Measurements from ENCODE around the gene NEK8.

Gene NEK8

DNA sequence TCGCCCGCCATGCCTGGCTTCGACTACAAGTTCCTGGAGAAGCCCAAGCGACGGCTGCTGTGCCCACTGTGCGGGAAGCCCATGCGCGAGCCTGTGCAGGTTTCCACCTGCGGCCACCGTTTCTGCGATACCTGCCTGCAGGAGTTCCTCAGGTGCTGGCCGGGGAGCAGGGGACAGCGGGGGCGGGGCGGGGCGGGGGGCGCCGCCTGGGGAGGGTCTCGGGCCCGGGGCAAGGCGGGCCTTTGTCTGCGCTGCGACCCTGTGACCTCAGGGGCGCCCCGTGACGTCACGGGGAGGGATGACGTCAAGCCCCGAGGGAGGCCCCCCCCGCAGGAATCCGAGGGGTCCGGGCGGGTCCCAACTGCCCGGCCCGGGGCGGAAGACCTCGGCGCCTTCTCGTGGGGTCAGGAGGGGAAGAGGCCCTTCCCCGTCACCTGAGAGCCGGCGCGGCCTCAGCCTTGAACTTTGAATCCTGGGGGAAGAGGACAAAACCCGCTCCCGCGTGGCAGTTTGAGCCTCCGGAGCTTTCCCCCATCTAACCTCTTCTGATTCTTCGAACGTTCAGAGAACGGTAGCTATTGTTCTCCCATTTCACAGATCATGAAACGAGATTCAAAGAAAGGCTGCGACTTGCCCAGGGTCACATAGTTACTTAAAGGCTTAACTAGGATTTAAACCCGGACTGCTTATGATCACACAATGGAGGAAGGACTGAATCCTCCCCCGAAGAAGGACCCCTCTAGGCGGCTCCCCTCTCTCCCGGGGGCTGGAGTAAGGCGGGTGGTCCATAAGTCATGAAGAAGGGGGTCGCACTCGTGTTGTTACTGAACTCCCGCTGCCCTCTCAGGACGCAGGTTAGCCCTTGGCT, 15.8 kb downstream of the NEK8 start:
- peak in 34 of 56 donors; percentile 25 to 76 (median 56) for DNase-seq

- peak in 54 of 56 donors; percentile 47 to 98 (median 87) for DNase-seq
These were observed 16.6 kb downstream of the NEK8 start for GRCh38 chr17:28744972-28745785.

DNA sequence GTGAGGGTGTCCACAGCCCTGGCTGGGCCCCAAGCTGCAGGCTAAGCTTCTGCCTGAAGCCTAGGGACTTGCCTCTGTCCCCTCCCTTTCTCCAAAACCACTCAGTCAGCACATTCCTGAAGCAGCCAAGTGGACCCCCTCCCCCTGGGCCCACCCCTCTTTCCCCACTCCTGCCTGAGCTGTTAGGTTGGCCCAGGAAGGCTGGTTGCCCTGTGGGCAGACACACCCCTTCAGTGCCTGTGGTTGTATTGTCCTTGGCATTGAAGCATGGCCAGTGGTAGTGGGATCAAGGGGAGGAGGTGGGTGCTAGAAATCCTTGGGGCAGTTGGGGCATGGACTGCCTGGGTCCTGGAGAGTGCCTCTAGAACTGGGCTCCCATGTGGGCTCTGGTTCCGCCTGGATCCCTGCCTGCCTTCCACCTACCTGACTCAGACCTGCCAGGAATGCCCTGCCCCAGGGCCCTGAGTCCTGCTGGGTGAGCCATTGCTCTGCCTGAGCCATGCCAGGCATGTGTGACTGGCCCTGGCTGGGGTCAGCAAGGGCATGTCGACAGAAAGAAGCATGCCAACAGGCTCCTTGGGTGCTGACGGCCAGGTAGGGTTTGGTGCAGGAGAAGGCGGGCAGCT, 17.3 kb downstream of the NEK8 start:
- DNase-seq = peak in 2 of 56 donors; percentile 27 to 62

DNA sequence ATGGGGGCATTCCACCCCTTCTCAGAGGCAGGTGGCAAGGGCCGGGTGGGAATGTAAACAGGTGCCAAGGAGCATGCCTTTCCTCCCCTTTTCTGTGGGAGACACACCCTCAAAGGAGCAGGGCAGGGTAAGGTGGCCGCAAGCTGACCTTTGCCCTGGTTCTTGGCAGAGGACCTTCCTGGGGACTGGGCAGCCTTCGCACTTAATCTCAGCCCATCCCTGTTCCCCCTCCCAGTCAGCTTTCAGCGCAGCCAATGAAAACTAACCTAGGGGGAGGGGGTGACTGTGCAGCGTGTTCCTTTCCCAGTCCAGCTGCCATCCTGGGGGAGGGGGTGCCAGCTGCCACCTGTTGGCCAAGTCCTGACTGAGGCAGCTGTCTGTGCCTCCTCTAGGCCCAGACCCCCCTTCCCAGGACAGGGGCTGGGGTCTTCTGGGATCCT, 18.0 kb downstream of the NEK8 start:
- peak in 44 of 56 donors; percentile 11 to 81 (median 62) for DNase-seq

DNA sequence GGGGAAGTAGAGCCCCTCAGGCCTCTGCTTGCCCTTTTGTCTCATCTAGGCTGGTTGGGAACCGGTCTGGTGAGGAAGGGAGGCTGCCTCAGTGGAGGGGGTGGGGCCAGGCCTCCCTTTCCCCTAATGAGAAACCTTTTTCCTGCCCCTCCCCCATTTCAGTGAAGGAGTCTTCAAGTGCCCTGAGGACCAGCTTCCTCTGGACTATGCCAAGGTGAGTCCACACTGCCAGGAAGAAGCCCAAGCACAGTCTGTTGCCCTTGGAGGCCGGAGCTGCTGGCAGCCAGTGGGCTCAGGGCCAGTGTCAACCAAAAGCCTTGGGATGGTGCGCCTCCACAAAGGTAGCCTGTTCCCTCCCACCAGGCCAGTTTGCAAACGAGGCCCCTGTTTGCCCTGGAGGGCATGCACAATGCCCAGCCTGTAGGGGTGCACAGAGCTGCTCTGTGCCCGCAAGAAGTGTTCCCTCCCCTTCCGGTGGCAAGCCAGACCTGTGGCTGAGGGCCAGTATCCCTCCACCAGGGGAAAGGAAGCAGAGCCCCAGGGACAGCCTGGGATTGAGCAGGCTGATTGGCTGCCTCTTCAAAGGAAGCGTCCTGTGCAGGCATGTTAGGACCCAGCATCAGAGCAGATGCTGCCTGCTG, 18.6 kb downstream of the NEK8 start:
- DNase-seq = peak in 51 of 56 donors; percentile 31 to 81 (median 61)

DNA sequence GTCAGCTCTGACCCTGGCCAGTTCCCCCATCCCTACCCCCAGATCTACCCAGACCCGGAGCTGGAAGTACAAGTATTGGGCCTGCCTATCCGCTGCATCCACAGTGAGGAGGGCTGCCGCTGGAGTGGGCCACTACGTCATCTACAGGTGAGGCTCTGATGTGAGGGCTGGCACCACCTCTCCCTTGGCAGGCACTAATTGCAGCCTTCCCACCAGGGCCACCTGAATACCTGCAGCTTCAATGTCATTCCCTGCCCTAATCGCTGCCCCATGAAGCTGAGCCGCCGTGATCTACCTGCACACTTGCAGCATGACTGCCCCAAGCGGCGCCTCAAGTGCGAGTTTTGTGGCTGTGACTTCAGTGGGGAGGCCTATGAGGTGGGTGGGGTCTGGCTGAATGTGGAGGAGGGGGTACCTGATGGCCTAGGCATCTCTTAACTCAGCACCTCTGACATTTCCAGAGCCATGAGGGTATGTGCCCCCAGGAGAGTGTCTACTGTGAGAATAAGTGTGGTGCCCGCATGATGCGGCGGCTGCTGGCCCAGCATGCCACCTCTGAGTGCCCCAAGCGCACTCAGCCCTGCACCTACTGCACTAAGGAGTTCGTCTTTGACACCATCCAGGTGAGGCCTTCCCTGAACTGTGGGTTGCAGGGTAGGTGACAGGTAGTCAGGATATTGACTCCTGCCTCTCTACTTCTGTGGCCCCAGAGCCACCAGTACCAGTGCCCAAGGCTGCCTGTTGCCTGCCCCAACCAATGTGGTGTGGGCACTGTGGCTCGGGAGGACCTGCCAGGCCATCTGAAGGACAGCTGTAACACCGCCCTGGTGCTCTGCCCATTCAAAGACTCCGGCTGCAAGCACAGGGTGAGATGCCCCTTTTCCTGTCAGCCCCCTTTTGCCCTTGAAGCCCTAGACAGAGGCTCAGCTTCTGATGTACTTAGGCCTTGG, 19.5 kb downstream of the NEK8 start:
- peak in 2 of 56 donors; percentile 7 to 43 for DNase-seq

- peak in 2 of 56 donors; percentile 17 to 18 for DNase-seq
These were observed 20.4 kb downstream of the NEK8 start for GRCh38 chr17:28748852-28749515.

- DNase-seq = no peak
These were observed 21.1 kb downstream of the NEK8 start for GRCh38 chr17:28749516-28750177.

DNA sequence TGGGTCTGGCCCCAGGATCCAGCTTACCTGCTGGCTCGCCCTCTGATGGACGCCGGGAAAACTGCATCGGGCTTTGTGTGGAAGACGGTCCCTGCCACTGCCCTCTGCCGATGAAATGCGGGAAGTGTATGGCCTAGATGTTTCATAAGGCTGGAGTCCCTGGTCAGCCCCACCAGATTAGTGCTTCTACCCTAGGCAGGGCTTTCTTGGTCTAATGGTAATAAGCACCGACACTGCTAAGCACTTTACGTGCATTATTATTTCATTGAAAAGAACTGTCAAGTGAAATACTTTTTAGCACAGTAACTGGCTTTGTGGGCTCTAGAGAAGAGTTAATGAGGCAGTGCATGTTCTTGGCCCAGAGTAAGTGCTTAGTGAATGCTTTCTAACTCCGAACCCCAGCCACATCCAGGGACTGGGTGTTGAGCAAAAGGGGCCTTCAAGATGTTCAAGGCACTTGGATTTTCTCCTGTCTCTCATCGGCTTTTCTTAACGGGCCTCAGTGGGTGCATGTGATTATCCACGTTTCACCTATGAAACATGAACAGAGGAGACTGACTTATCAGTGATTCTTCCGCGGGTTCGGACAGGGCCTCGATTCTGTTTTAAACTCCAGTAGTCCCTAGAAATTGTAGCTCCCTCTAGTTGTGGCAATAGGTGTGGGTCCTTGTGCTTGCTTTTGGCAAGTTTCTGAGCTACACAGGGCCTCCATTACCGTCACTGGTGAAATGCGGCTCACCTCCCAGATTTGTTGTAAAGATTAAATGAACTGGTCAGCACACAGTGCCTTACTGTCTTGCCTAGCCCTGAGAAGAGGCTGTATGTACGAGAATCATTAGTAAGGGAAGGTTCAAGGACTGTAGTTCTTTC, 21.8 kb downstream of the NEK8 start:
- DNase-seq = peak; percentile 30 to 97 (median 83)

- no peak for DNase-seq
These were observed 23.2 kb downstream of the NEK8 start for GRCh38 chr17:28751600-28752366.

GRCh38 chr17:28755486-28755885, 26.9 kb downstream of the NEK8 start:
- DNase-seq = no peak

GRCh38 chr17:28756049-28756804, 27.6 kb downstream of the NEK8 start:
- no peak for DNase-seq

- DNase-seq = no peak
These were observed 30.0 kb downstream of the NEK8 start for GRCh38 chr17:28758411-28759121.

- no peak for DNase-seq
These were observed 30.8 kb downstream of the NEK8 start for GRCh38 chr17:28759256-28759865.

Measured in nucleus accumbens (tissue), 56 donors.